ENCODE measurements around the gene TBC1D1.

Gene TBC1D1

GRCh38 chr4:38135201-38135600 is 244.3 kb downstream of the TBC1D1 start:
- no peak for DNase-seq

DNA sequence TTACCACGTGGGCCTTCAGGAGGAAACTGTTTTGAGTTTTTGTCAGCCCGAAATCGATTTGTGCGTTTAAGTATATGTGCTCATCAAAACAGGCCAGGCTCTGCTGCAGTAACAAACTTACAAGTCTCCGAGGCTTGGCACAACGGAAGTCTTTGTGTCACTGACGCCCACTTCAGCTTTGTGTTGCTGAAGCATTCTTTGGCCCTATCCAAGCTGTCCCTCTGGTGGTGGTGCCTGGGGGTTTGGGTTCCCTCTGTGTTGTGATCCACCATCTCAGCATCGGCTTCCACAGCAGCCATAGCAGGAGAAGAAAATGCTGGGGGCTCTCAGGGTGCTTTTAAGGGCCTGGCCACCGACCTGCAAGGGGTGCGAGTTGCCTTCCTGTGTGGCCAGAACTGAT is 245.7 kb downstream of the TBC1D1 start:
- DNase-seq, result no peak

- no peak for DNase-seq
Observed at GRCh38 chr4:38137080-38137479, 246.2 kb downstream of the TBC1D1 start.

DNA sequence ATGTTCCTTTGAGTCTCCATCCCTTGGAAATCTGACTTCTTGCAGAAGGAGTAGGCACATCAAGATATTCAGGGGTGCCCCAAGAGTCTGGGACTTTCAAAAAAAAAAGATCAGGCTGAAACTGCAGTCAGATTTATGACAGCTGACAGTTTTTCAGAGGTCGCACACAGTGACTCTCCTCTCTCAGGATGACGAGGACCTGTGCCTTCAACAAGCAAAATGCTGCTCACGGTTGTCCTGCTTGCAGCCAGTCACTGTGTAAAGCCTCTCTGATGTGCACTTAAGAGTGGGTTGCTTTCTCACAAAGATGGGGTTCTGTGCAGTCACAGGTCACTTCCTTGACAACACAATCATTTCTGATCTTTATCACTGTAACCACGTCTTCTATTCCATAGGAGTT is 247.5 kb downstream of the TBC1D1 start:
- DNase-seq, result no peak

DNA sequence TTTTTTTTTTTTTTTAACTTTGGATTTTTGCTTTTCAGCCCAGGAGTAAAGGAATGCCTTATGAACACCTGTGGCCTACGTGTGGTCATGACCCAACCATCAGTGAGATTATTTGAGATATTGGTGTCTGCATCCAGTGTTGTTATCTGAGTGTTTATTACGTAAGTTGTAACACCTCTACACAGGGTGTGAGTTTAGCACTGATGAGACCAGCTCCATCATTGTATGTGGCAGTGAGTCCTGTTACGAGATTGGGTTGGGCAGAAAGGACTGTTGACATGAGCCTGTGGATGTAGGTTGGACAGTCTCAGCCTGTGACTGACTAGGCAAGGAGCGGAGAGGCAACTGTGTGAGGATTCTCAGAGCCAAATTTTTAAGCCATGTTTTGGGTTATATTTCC is 248.3 kb downstream of the TBC1D1 start:
- DNase-seq, result no peak

- DNase-seq, result no peak
Observed at GRCh38 chr4:38140643-38141203, 249.8 kb downstream of the TBC1D1 start.

DNA sequence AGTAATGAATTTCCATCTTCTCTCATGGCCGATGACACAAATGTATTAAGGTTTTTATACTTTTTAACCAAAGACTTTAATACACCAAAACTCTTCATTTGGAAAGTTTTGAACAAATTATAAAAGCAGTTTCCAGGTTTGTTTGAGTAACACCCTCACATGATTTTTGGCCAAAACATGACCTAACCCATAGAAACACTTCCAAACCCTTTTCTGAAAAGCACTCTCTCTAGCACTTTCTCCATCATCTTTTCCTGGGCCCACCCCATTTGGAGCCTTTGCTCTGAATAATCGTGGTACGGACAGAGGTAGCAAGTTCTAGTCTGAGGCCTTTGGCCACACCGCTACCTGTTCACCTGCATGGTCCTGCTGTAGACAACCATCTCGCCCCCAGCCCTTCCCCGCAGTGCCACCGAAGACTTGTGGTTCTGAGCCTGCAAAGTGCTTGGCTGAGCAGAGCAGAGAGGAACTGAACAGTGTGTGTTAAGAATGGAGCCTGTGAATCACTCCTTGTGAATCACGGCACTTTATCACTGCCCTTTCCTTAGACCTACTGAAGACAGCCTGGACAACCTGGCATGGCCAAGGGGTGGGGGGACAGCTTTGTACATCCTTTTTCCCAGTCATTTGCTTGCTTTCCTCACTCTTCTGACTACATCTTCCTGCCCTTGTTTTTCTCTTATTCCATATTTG is 251.1 kb downstream of the TBC1D1 start:
- DNase-seq, result no peak

DNA sequence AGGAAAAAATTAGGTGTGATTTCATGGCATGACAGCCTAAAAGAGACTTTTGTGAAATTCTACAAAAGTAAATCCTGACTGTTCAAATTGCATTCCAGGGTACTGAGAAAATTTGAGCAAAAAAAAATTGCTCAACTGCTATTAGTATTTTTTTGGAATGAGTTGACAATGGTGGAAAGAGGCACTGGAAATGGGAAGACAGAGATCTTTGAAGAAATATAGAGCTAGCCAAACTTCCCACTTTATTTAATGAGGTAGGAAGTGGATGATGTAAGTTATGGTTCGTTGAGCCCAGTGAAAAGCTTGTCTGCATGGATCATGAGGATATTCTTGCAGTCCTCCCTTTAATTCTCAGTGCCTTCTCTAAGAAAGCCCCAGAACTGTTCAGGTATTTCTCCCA is 253.1 kb downstream of the TBC1D1 start:
- DNase-seq, result no peak

DNA sequence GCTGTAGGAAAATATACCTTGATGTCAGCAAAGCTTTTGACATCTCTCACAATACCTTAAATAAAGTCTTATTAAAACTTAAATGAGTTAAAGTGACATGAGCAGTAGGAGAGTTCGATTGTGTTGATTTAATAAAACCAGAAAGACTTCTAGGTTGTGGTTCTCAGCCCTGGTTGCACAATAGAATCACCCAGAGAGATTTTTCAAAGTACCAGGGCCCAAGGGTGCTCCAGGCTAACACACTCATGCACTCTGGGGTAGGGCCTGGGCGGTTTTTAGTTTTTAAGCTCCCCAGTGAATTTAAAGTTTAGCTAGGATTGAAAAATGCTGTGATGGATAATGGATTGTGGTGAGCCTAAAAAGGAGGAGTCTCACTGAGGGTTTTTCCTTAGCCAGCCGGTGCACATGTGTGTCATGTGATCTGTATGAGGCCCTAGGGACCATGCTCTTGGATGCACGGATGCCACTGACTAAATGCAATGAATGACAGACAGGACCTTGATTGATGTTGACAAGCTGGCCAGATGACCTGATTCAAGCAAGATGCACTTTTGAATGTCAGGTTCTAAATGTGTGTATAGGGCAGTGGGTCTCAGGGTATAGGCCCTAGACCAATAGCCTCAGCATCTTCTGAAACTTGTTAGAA is 254.3 kb downstream of the TBC1D1 start:
- DNase-seq, result no peak

- no peak for DNase-seq
Observed at GRCh38 chr4:38145741-38146140, 254.9 kb downstream of the TBC1D1 start.

- DNase-seq, result no peak
Observed at GRCh38 chr4:38146383-38146782, 255.5 kb downstream of the TBC1D1 start.

DNA sequence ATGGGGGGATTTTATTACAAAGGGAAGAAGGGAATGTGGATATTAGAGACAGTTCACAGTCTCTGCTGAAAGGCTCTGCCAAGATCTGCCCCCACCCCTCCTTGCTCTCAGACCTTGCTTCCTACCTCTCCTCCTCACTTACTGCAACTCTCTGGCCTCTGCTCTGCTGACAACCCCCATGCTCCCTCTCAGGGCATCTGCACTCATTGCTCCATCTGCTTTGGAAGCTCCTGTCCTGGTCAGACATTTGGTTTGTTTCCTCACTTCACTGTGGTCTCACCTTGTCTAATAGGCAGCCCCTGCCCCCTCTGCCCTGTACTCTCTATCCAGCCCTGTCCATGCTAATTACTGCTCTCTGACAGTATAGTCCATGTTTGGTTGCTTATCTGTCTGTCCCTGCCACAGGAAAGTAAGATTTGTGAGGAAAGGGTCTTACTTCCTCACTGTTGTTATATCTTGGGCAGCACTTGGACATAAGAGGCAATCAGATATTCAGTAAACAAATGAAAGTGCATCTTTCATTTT is 258.6 kb downstream of the TBC1D1 start:
- no peak for DNase-seq

DNA sequence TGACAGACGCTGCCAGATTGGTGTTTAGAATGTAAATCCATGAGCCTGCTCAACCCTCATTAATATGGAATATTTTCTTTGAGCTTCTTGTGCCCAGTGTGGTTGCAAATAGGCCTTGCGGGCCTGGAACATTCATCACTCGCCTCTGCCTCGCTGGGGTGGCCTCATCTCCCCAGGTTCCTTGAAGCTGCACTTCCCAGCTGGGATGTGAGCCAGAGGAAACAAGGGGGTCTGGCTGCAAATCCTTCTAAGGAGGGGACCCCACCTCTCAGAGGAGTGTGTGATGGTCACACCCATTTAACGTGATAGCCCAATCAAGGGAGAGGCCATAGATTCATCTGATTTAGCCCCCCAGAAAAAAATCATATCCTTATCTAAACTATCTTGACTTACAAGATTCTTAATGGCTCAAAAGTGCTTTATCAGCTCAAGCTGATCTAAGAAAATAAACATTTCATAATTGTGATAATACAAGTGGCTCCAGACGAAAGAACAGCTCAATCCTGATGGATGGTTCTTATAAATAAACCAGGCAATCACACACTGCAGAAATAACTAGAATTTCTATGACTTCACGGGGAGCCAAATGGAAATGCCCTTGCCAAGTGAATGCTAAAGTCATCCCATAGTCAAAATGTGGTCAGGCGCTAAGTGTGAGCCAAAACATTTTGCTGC is 259.2 kb downstream of the TBC1D1 start:
- no peak for DNase-seq

GRCh38 chr4:38150766-38151165 is 259.9 kb downstream of the TBC1D1 start:
- DNase-seq, result no peak

- no peak for DNase-seq
Observed at GRCh38 chr4:38151873-38152272, 261.0 kb downstream of the TBC1D1 start.

DNA sequence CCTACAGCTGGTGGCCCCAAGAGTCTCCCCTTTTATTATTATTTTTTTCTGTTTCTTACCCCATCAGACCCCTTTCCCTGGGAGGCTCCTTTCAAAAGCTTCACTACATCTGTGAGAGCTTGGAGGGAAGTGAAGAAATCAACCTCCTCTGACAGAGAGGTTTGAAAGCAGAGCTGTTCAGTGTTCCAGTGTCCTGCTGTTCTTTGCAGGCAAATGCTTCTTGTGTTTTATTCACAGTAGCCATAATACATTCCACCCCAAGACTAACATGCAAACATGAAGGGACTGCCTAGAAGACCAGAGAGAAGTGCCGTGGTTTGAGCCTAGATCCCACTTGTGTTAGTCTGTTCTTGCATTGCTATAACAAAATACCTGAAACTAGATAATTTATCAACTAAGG is 261.4 kb downstream of the TBC1D1 start:
- DNase-seq, result no peak

DNA sequence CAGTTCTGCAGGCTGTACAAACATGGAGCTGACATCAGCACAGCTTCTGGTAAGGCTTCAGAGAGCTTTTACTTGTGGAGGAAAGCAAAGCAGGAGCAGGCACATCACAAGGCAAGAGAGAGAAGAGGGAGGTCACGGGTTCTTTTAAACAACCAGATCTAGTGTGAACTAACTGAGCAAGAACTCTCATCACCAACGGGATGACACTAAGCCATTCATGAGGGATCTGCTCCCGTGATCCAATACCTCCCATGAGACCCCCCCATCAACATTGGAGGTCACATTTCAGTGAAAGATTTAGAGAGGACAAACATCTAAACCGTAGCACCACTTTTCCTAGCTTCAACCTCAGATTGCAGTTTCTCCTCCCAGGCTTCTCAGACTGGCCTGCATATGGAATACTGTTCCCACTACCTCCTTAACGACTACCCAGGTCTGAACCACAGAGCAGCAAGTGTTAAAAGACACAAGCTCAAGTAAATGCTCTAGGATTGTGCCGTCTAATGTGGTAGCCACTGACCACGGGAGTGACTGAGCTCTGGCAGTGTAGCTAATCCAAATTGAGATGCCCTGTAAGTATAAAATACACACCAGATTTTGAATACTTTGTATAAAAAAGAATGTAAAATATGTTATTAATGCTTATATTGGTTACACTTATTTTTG is 262.0 kb downstream of the TBC1D1 start:
- no peak for DNase-seq

DNA sequence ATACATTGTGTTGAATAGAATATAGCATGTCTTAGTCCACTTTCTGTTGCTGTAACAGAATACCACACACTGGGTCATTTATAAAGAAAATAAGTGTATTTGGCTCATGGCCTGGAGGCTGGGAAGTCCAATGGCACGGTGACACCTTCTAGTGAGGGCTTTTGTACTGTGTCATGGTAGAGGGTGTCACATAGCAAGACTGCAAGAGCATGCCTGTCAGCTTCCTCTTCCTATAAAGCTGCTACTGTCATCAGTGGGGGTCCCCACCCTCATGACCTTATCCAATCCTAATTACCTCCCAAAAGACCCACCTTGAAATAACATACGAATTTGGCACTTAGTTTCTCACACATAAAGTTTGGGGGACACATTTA is 262.5 kb downstream of the TBC1D1 start:
- no peak for DNase-seq

- no peak for DNase-seq
Observed at GRCh38 chr4:38154252-38154651, 263.4 kb downstream of the TBC1D1 start.

- DNase-seq, result no peak
Observed at GRCh38 chr4:38154681-38155588, 264.1 kb downstream of the TBC1D1 start.

DNA sequence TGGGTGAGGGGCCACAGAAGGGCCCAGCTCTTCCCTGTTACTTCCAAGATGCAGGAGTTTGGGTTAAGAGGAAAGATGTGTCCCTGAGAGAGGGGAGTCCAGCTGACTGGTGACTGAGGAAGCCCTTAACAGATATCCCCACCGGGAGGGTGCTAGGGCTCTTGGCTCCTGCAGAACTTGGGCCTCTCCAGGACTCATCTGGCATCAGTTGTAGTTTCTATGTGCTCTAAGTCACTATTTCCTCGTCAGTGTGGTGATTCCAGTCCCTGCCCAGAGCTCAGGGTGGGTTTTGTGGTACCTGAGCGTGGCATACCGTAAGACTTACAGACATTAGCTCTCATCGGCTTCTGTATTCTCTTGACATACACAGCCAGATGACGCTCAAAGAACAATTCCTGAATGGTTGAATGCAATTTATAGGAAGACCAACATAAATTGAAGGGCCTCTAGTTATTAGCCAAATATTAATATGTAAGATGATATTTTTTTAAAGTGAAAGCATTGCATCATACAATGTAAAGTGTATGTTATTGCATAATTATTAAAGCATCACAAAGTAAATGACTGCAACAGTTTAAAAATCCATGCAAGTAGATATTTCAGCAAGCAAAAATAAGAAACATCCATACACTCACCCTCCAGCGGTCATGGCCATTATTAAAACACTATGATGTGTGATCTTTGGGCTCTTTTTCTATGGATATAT is 264.9 kb downstream of the TBC1D1 start:
- DNase-seq, result no peak

DNA sequence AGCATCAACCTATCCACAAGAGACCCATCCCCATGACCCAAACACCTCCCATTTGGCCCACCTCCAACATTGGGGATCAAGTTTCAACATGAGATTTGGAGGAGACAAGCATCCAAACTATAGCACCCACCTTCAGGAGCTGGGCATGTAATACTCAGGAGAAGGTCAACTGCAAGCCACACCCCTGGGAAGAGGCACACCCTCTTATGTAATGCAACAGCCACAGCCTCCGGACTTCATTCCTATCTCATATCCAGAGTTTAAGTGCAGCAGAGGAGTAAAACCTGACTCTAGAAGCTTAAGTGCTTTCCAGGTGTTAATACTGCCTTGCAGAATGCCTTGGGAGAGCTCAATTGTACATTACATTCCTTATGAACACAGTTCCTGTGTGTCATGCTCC is 266.7 kb downstream of the TBC1D1 start:
- no peak for DNase-seq
